Adrenal gland (tissue), 5 donors: ENCODE data around the gene AMER3.

Source experiments
- CTCF ChIP-seq, 6 experiments: fragments of 450-650 bp in 4 of 6; fragments of 200-600 bp in 2 of 6; sonication (generic) in 1 of 6; IDR thresholded peaks; 1 replicate in 5 of 6; 2 replicates in 1 of 6; pipeline versions ENCODE4 v1.5.1 to v1.8.0; 2016 to 2021; ENCODE audit warnings: antibody characterized with exemption in 6 of 6, mild to moderate bottlenecking in 2 of 6, moderate library complexity in 1 of 6
- POLR2A ChIP-seq, 2 donors: fragments of 450-650 bp; IDR thresholded peaks; one replicate each; pipeline ENCODE4 v1.6.1; 2017; ENCODE audit warnings: antibody characterized with exemption in 2 of 2, mild to moderate bottlenecking in 2 of 2, moderate library complexity in 1 of 2
- donor health status: DM: no; HTN: no; CAD: no.

GRCh38 chr2:130808482-130809268 is 53.3 kb downstream of the AMER3 start:
- TF ChIP-seq CTCF (IDR thresholded peaks at IDR 0.05) (no peak), POLR2A (IDR thresholded peaks at IDR 0.05) (no peak)
